B cell (primary cell): ENCODE data around the gene SDK1. TPM values are rescaled to one million over a fixed set of nuclear protein-coding genes. Genes with fewer than 3 reads are reported as not detected.

Source experiments
- ATAC-seq: fragments of 200-7000 bp; cut with Tn5 transposase; one replicate; pipeline ENCODE4 v1.10.0; 2021; ENCODE audit warnings: low read depth, mild to moderate bottlenecking, moderate number of reproducible peaks, moderate library complexity
- CTCF ChIA-PET: fragments of 350-600 bp; sonication (Branson Sonifier 250); formaldehyde crosslinking; loops from one replicate; lab custom pipeline; 2021; ENCODE audit warnings: antibody characterized with exemption, inconsistent platforms; lab: Charles Lee
- POLR2A ChIA-PET: fragments of 350-600 bp; sonication (Branson Sonifier 250); formaldehyde crosslinking; loops from one replicate; lab custom pipeline; 2021; ENCODE audit warnings: antibody characterized with exemption; lab: Charles Lee
- DNase-seq: peaks from one replicate; pipeline ENCODE4 v3.0.0; 2013
- H2AFZ ChIP-seq: 2 replicates; pipeline ENCODE4 v1.6.1; 2012; ENCODE audit warnings: mild to moderate bottlenecking, low read depth, low read length; ENCODE audit not compliant: insufficient read depth, poor library complexity, severe bottlenecking
- H3K27ac ChIP-seq, 2 donors: 1 replicate in 1 of 2; 2 replicates in 1 of 2; pipeline ENCODE4 v1.5.1; 2012 to 2013; ENCODE audit warnings: low read length in 2 of 2, mild to moderate bottlenecking in 2 of 2, moderate library complexity in 1 of 2
- H3K27me3 ChIP-seq, 4 experiments: fragments of 200-600 bp in 1 of 4; sonication (generic) in 1 of 4; replicated peaks in 1 of 4; 1 replicate in 2 of 4; 2 replicates in 2 of 4; pipeline versions ENCODE4 v1.6.1 to v1.7.0; 2013 to 2016; ENCODE audit warnings: low read length in 3 of 4, mild to moderate bottlenecking in 2 of 4, mixed read lengths in 1 of 4, moderate library complexity in 1 of 4; ENCODE audit not compliant: insufficient read depth in 4 of 4, control insufficient read depth in 3 of 4; ENCODE audit errors: control extremely low read depth in 1 of 4
- H3K36me3 ChIP-seq, 2 experiments: replicated peaks in 1 of 2; 1 replicate in 1 of 2; 2 replicates in 1 of 2; pipeline versions ENCODE4 v1.6.1 to v1.7.1; 2013; ENCODE audit warnings: low read length in 1 of 2; ENCODE audit not compliant: insufficient read depth in 2 of 2, control insufficient read depth in 1 of 2; ENCODE audit errors: control extremely low read depth in 1 of 2, extremely low read depth in 1 of 2
- H3K4me1 ChIP-seq, 2 donors: fragments of 200-600 bp in 1 of 2; sonication (generic) in 1 of 2; 1 replicate in 1 of 2; 2 replicates in 1 of 2; pipeline versions ENCODE4 v1.5.1 to v1.6.1; 2013 to 2017; ENCODE audit warnings: low read length in 2 of 2; ENCODE audit not compliant: control insufficient read depth in 2 of 2, insufficient read depth in 2 of 2
- H3K4me2 ChIP-seq: replicated peaks from 2 replicates; pipeline ENCODE3; 2012; ENCODE audit warnings: mild to moderate bottlenecking, low read depth, low read length; ENCODE audit not compliant: poor library complexity, severe bottlenecking
- H3K4me3 ChIP-seq, 5 experiments: fragments of 200-600 bp in 1 of 5; sonication (generic) in 1 of 5; 1 replicate in 3 of 5; 2 replicates in 2 of 5; pipeline versions ENCODE4 v1.5.1 to v1.7.0; 2011 to 2016; ENCODE audit warnings: low read length in 4 of 5, mild to moderate bottlenecking in 4 of 5, low read depth in 2 of 5, control low read depth in 1 of 5, moderate library complexity in 1 of 5; ENCODE audit not compliant: insufficient read depth in 1 of 5; ENCODE audit errors: control extremely low read depth in 1 of 5, extremely low read depth in 1 of 5
- H3K79me2 ChIP-seq: fragments of 200-600 bp; sonication (generic); one replicate; pipeline ENCODE4 v1.6.0; 2016; ENCODE audit warnings: low read length; ENCODE audit not compliant: control insufficient read depth, insufficient read depth
- H3K9ac ChIP-seq: fragments of 200-600 bp; sonication (generic); 2 replicates; pipeline ENCODE4 v1.6.1; 2017; ENCODE audit warnings: mild to moderate bottlenecking, low read length, moderate library complexity
- H3K9me3 ChIP-seq, 3 donors: one replicate each; pipeline versions ENCODE4 v1.6.1 to v1.7.1; 2013; ENCODE audit warnings: low read length in 2 of 3; ENCODE audit not compliant: control insufficient read depth in 2 of 3, insufficient read depth in 1 of 3; ENCODE audit errors: control extremely low read depth in 1 of 3
- H4K20me1 ChIP-seq: 2 replicates; pipeline ENCODE4 v1.6.0; 2012; ENCODE audit warnings: mild to moderate bottlenecking, low read length; ENCODE audit not compliant: insufficient read depth, control insufficient read depth, poor library complexity, severe bottlenecking
- H3K27ac Mint-ChIP-seq: one replicate; pipeline ENCODE4 v1.8.0; 2021; ENCODE audit warnings: mixed read lengths
- H3K27me3 Mint-ChIP-seq: one replicate; pipeline ENCODE4 v1.8.0; 2021; ENCODE audit warnings: mixed read lengths
- H3K4me1 Mint-ChIP-seq: one replicate; pipeline ENCODE4 v1.8.0; 2021; ENCODE audit warnings: mixed read lengths
- H3K4me3 Mint-ChIP-seq: one replicate; pipeline ENCODE4 v1.8.0; 2021; ENCODE audit warnings: mixed read lengths
- H3K9me3 Mint-ChIP-seq: one replicate; pipeline ENCODE4 v1.8.0; 2022; ENCODE audit warnings: mixed read lengths; ENCODE audit not compliant: insufficient read depth
- CTCF ChIP-seq: fragments of 200-600 bp; IDR thresholded peaks from one replicate; pipeline ENCODE4 v1.8.0; 2022; ENCODE audit warnings: antibody characterized with exemption, mild to moderate bottlenecking
- EZH2 ChIP-seq: IDR thresholded peaks from 2 replicates; pipeline ENCODE4 v1.6.1; 2012; ENCODE audit warnings: borderline replicate concordance, low read depth, mild to moderate bottlenecking, moderate library complexity, low read length; ENCODE audit not compliant: insufficient read depth, poor library complexity, severe bottlenecking
- WGBS: methylation state at CpG from one replicate; pipeline ENCODE4 v1.1.5; 2013; ENCODE audit warnings: missing lambda C conversion rate; ENCODE audit not compliant: insufficient coverage; 5-methylcytosine and 5-hydroxymethylcytosine counted together
- intact Hi-C: fragments of 100-400 bp; cut with micrococcal nuclease; formaldehyde crosslinking; loops from one replicate; pipeline ENCODE4 v1.10.0; 2022
- polyA plus RNA-seq: library from polyadenylated mRNA; depleted of rRNA; stranded (reverse); fragments of >200 nt; gene quantifications from 2 replicates; pipeline ENCODE4 v1.2.3, GENCODE V29; 2012
- total RNA-seq, 2 donors: library from RNA; stranded (reverse); fragments of 120-200 nt in 1 of 2; gene quantifications; 1 replicate in 1 of 2; 2 replicates in 1 of 2; pipeline versions ENCODE4 v1.2.3 to v1.2.4, GENCODE V29; 2013 to 2022

SDK1 gene
- total and polyA plus RNA-seq, 2 donors (not counting 1 experiment from before 2014, with no cell fraction given), result 0.73 to 2.0 TPM

- H3K4me1 Mint-ChIP-seq, result no peaks in the 10 kb centered on the region
- Histone ChIP-seq H3K9me3 (peaks cover 0 to 37% (median 0%) of the 10 kb centered on the region in 3 donors), H2AFZ (no peak overlapping the region), H4K20me1 (no peaks in the 10 kb centered on the region), H3K9ac (no peak overlapping the region), H3K27me3 (no peaks in the 10 kb centered on the region), H3K79me2 (no peaks in the 10 kb centered on the region), H3K27ac (no peak overlapping the region), H3K36me3 (no peaks in the 10 kb centered on the region), H3K4me2 (no peak overlapping the region), H3K4me1 (no peaks in the 10 kb centered on the region), H3K4me3 (no peak overlapping the region)
- TF ChIP-seq CTCF, result no peak
- TF ChIP-seq EZH2, result no peak
- WGBS, result 92% methylated on average over 13 of the region's 13 CpGs
- ATAC-seq (no peak), DNase-seq (no peak)
- ChIA-PET POLR2A (no interaction called here), CTCF (no interaction called here)
- H3K9me3 Mint-ChIP-seq, result no peaks in the 10 kb centered on the region
- H3K27me3 Mint-ChIP-seq, result no peaks in the 10 kb centered on the region
- no peak overlapping the region for H3K4me3 Mint-ChIP-seq
- no peak overlapping the region for H3K27ac Mint-ChIP-seq
- intact Hi-C loops, result no loop called here
Observed at GRCh38 chr7:4208586-4208985, 907.5 kb downstream of the SDK1 start.

GRCh38 chr7:4209126-4209525, 908.1 kb downstream of the SDK1 start:
- no peaks in the 10 kb centered on the region for H3K4me1 Mint-ChIP-seq
- no peaks in the 10 kb centered on the region for H3K79me2 ChIP-seq
- H3K9me3 ChIP-seq, result peaks cover 0 to 37% (median 0%) of the 10 kb centered on the region in 3 donors
- H3K4me3 Mint-ChIP-seq, result no peak overlapping the region
- ChIA-PET POLR2A (no interaction called here), CTCF (no interaction called here)
- H3K4me3 ChIP-seq, result no peak overlapping the region
- ATAC-seq, result no peak
- no peaks in the 10 kb centered on the region for H3K27me3 Mint-ChIP-seq
- H3K9ac ChIP-seq, result no peak overlapping the region
- H4K20me1 ChIP-seq, result no peaks in the 10 kb centered on the region
- H2AFZ ChIP-seq, result no peak overlapping the region
- intact Hi-C loops, result no loop called here
- no peak overlapping the region for H3K27ac ChIP-seq
- no peak overlapping the region for H3K27ac Mint-ChIP-seq
- H3K36me3 ChIP-seq, result no peaks in the 10 kb centered on the region
- H3K4me2 ChIP-seq, result no peak overlapping the region
- no peaks in the 10 kb centered on the region for H3K27me3 ChIP-seq
- 27% methylated on average over 4 of the region's 10 CpGs for WGBS
- DNase-seq, result no peak
- H3K4me1 ChIP-seq, result no peaks in the 10 kb centered on the region
- no peak for TF ChIP-seq CTCF
- no peak for TF ChIP-seq EZH2
- H3K9me3 Mint-ChIP-seq, result no peaks in the 10 kb centered on the region
